Left renal cortex interstitium (tissue), 4 donors: Measurements from ENCODE around the gene UNC5C. TPM values are rescaled to one million over a fixed set of nuclear protein-coding genes. Genes with fewer than 3 reads are reported as not detected.

Source experiments
- DNase-seq, 4 donors: peaks; one replicate each; pipeline ENCODE4 v3.0.0-alpha.2; 2013; ENCODE audit warnings: low read depth in 4 of 4, low spot score in 2 of 4, missing footprints in 1 of 4
- polyA plus RNA-seq, 4 donors: library from polyadenylated mRNA; unstranded; fragments of 120-200 nt; gene quantifications; one replicate each; pipeline ENCODE4 v1.2.1, GENCODE V29; 2013; ENCODE audit not compliant: insufficient read length in 4 of 4

Gene UNC5C
- polyA plus RNA-seq, 4 donors, result 32.4 to 42.3 (median 37.0) TPM

DNA sequence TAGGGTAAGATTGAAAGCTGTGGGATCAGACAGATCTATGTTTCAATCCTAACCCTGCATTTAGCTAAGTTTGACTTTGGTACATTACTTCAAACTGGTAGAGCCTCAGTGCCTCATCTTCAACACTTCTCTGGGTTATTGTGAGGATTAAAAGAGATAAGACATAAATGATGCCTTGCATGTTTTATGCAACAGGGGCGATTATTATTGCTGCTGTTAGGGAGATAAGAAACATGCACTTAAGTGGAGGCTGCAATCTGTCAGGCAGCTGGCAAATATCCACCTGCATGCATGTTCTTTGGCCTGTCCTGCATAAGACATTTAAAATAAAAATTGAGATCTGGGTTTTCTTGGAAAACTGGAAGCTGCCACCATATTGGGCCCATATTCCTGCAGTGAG is 24.6 kb downstream of the UNC5C start:
- no peak for DNase-seq

DNA sequence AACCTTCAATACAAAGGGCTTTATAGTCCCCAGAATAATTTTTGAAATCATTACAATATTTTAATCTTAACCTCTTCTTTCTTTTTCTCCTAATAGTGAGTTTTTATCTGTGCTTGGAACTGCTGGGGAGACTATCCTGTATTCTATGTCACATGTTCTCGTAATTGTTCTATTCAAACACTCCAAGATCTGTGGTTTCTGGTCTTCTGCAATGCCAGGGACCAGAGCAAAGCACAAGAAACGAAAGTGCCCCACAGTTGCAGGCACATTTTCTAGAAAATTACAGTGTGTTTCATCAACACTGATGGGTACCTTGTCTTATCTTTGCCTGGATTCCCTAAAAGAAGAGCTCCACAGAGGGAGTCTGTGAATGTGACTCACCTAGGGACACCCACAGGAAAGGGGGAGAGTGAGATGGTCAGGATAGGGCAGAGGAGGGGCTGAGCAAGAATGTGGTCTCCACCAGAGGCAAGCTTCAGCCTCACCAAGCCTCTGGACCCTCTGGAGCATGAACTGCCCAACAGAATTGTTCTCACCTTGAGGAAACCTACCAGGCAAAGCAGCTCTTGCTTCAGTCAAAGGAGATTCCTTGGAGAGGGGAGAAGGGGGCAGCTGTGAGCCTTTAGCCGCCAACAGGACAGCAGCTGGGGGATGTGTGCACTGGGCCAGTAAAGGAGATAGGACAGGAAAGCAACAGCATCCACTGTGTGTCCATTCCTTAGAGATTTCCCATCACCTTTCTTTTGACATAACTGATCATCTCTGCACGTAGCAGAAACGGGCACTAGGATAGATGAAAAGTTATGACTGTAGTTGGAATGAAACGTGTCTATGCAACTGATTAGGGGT is 25.9 kb downstream of the UNC5C start:
- no peak for DNase-seq

DNA sequence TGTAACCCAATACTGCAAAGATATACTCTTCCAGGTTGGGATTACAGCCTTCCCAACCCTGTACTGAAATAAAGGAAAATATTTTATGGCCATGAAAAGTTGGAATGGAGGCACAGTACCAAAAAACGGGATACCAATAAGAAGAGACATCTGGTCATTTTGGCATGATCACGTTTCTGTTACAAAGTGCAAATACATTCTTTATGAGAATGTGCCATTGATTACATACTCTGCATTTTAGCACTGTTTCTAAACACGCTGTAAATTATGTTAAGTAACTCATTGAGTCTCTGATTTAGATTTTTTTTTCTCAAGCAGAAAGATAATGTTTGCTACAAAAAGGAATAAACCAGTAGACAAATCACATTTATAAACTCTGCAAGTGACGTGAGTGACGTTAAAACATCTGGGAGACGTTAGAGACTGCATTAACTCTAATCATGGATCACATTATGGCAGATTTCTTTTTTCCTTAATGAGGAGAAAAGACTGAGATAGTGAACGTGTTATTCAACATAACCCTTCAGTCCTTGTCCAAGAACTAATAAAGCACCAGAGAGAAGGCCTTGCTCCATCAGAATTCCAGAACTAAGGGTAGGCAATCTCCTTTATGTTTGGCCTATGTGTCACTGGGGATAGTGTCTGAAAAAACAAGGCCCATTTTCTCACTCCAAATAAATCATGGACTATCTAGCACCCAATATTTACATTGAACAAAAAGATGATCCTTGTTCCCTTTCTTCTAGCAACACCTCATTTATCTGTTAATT is 31.0 kb downstream of the UNC5C start:
- DNase-seq, result no peak

- DNase-seq, result no peak
These were observed 32.2 kb downstream of the UNC5C start for GRCh38 chr4:95516528-95517017.

DNA sequence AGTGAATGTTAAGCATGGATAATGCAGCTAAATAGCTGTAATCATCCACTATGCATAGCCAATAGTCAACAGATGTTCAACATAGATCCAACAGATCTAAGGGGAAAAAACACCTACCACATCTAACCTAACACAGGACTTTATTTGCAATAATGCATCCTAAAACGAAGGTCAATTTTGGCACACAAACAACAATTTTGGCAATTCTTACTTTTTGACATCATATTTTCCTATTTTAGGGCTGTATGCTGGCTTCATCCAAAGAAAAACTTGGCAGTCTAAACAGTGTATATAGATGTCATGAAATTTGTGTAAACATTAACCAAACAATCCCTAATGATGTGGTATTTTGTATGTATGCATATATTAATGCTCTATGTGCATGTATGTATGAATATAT is 33.2 kb downstream of the UNC5C start:
- no peak for DNase-seq

GRCh38 chr4:95513022-95513421 is 35.8 kb downstream of the UNC5C start:
- no peak for DNase-seq

- DNase-seq, result no peak
These were observed 37.3 kb downstream of the UNC5C start for GRCh38 chr4:95511477-95511876.

- DNase-seq, result no peak
These were observed 37.9 kb downstream of the UNC5C start for GRCh38 chr4:95510877-95511276.

DNA sequence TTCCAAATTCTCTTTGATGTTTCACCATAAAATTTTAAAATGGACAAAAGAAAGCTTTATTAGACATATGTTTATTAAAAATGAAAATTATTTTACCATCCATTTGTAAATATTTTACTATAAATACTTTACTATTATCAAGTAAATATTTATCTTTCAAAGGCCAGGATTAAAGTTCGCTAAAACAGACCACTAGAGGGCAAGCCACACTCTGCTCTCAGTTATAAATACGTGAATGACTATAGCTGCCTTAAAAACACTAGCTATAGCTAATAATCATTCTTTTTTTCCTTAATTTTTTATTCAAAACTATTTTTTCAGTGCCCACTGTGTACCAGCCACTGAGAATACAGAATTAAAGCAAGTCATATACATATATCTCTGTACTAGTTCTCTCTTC is 38.6 kb downstream of the UNC5C start:
- DNase-seq, result no peak

- DNase-seq, result no peak
These were observed 40.4 kb downstream of the UNC5C start for GRCh38 chr4:95508421-95508820.

- no peak for DNase-seq
These were observed 41.2 kb downstream of the UNC5C start for GRCh38 chr4:95507561-95507960.

DNA sequence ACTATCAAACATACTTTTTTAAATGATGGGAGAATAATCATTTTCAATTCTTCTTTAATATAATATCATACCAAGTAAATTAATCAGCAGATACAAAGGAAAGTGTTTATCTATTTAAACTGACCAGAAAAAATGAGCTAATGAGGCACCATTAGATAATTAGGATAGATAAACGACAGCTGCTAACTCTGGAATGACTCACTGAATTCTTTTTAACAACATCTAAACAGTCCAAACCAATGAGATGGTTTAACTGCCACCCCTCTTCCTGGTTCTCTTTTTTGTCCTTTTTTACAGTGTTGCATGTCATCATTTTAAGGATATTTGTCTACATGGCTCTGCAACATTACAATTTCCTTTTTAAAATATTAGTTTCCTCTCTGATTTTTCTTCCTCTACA is 41.6 kb downstream of the UNC5C start:
- DNase-seq, result no peak

- DNase-seq, result no peak
These were observed 42.5 kb downstream of the UNC5C start for GRCh38 chr4:95506264-95506663.

- DNase-seq, result no peak
These were observed 43.0 kb downstream of the UNC5C start for GRCh38 chr4:95505799-95506198.

- DNase-seq, result no peak
These were observed 43.6 kb downstream of the UNC5C start for GRCh38 chr4:95505151-95505550.

GRCh38 chr4:95504501-95504900 is 44.3 kb downstream of the UNC5C start:
- DNase-seq, result no peak

GRCh38 chr4:95500361-95500760 is 48.4 kb downstream of the UNC5C start:
- DNase-seq, result no peak

- peak in 3 of 4 donors; percentile 44 to 68 (median 48) for DNase-seq
These were observed 49.5 kb downstream of the UNC5C start for GRCh38 chr4:95499291-95499696.

DNA sequence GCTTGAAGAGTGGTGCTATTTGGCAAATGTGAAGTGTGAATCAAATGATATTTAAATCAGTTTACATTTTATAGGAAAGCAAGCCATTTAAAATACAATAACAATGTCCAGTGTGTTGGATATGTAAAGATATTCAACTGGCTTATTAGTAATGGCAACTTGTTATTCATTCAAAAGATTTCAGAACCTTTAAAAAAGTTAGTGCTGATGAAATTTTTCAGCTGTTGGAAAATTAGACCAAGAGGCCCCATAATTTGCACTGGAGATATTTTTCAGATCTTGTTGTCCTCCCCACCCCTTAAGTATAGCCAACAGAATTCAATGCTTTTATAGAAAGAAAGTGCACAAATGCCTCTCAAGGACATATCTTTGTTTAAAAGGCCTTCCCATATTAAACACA is 54.6 kb downstream of the UNC5C start:
- no peak for DNase-seq

- DNase-seq, result no peak
These were observed 70.1 kb downstream of the UNC5C start for GRCh38 chr4:95478679-95479078.

- DNase-seq, result no peak
These were observed 72.7 kb downstream of the UNC5C start for GRCh38 chr4:95476121-95476520.

GRCh38 chr4:95472534-95472933 is 76.2 kb downstream of the UNC5C start:
- DNase-seq, result no peak
